Measurements from ENCODE around the gene SART3.
"Not testable (repeated sequence)": the region's sequence is repeated elsewhere in the genome, so short reads cannot be mapped to it uniquely, and the experiment has no call there.

SART3 gene

DNA sequence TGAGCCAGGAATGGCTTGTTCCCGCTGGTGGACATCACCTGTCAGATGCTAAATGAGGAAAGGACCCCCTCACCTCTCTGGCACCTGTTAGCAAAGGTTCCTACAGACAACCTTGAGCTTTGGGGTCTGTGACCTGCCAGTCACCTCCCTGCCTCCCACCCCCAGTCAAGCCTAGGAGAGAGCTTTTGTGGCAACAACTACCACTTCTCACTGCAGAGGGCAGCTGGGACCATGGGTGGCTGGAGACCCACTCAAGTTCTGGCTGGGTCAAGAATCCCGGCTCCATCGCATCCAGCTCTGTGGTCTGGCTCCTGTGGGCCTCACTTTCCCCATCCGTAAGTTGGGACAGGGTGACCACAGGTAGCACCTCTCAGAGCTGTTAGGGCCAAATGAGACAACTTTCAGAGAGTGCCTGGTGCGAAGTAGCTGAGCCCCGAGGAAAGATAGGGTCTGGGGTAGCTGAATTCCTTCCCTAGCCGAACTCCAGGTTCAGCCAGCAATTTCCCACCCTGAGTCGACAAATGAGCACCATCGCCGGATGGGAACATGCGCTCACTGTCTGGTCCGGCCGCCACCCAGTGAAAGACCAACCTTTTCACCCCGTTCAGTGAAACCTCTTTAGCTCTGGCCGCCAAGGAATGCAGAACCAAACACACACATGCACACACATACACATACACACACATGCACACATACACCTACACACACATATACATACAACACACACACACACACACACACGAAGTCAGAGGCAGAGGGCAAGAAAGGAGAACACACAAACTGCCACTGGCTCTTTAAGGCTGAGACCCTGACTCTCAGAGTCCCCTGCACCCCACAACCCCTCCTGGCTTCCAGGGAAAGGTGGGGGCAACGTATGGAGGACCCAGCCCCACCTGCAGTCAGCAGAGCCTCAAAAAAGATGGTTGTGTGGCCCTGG is 35.0 kb upstream of the SART3 start:
- H3K27ac ChIP-seq = no peak overlapping the region
- TF ChIP-seq, protein P1, sequence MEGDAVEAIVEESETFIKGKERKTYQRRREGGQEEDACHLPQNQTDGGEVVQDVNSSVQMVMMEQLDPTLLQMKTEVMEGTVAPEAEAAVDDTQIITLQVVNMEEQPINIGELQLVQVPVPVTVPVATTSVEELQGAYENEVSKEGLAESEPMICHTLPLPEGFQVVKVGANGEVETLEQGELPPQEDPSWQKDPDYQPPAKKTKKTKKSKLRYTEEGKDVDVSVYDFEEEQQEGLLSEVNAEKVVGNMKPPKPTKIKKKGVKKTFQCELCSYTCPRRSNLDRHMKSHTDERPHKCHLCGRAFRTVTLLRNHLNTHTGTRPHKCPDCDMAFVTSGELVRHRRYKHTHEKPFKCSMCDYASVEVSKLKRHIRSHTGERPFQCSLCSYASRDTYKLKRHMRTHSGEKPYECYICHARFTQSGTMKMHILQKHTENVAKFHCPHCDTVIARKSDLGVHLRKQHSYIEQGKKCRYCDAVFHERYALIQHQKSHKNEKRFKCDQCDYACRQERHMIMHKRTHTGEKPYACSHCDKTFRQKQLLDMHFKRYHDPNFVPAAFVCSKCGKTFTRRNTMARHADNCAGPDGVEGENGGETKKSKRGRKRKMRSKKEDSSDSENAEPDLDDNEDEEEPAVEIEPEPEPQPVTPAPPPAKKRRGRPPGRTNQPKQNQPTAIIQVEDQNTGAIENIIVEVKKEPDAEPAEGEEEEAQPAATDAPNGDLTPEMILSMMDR (conservative IDR thresholded peaks at IDR 0.05) = no peak
- no peak for TF ChIP-seq ZFX (IDR thresholded peaks at IDR 0.05)

DNA sequence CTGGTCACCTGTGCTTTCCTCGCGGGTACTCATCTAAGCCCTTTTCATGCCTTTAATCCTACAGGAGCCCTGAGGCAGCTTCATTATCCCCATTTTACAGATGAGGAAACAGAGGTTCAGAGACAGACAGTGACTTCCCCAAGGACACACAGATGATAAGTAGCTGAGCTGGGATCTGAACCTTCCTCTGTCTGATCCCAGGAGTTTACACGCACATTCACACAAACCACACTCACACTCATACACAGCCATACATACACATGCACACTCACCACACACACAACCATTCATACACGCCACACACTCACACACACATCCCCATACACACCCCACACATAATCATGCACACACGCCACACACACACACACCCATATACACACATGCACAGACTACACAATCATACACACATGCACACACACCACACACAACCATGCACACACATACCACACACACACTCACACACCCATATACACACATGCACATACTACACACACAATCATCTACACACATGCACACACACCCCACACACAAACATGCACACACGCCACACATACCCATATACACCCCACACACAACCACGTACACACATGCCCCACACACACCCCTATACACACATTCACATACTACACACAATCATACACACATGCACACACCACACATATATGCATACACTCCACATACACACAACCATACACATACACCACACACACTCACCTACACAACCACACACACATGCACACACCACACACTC is 34.2 kb upstream of the SART3 start:
- TF ChIP-seq, protein P1 (conservative IDR thresholded peaks at IDR 0.05) = no peak
- TF ChIP-seq ZFX (IDR thresholded peaks at IDR 0.05) = no peak
- no peak overlapping the region for H3K27ac ChIP-seq

DNA sequence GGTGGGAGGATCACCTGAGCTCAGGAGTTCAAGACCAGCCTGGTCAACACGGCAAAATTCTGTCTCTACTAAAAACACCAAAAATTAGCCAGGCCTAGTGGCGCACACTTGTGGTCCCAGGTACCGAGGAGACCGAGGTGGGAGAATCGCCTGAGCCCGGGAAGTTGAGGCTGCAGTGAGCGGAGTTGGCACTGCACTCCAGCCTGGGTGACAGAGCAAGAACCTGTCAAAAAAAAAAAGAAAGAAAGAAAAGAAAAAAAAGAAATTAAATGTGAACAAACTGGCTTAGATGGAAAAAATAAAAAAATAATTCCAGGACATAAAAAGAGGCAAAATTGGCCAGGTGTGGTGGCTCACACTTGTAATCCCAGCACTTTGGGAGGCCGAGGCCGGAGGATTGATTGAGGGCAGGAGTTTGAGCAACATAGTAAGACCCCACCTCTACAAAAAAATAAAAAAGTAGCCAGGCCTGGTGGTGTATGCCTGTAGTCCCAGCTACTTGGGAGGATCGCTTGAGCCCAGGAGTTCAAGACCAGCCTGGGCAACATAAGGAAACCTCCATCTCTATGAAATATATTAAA is 33.4 kb upstream of the SART3 start:
- H3K27ac ChIP-seq = no peak overlapping the region
- TF ChIP-seq, protein P1 (conservative IDR thresholded peaks at IDR 0.05) = no peak
- no peak for TF ChIP-seq ZFX (IDR thresholded peaks at IDR 0.05)

DNA sequence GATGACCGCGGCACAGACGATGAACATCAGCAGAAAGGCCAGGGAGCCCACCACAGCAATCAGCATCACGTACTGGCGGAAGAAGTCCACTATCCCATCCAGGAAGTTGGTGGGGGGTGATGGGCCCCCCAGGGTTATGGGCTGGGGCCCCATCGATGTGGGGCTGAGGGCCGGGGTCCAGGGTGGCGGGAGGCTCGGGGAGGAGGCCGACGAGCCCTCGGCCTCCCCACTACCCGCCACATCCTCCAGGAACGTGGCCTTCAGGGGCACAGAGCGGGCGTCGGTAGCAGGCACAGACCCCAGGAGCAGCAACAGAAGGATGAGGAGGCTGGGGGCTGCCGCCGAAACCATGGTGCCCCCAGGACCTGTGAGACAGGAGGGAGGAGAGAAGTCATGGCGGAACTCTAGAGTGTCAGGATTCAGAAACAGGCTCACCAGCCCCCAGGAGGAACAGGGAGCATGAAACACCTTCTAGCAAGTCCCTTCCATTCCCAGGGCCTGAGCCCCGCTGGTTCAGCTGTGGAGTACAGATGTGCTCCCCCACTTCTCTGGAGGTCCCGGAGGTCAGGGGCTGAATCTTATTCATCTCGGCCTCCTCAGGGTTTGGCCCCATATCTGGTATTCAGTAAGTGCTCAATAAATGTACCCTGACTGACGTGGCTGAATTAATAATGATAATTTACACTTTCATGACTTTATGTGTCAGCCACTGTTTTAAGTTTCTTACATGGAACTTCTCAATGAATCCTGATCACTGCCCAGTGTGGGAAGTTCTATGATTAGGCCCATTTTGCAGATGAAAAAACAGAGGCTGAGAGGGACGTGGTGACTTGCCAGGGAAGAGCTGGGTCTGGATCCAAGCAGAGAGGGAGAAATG is 31.3 kb upstream of the SART3 start:
- H3K27ac ChIP-seq = no peak overlapping the region
- TF ChIP-seq ZFX (IDR thresholded peaks at IDR 0.05) = no peak
- TF ChIP-seq, protein P1 (conservative IDR thresholded peaks at IDR 0.05) = no peak

DNA sequence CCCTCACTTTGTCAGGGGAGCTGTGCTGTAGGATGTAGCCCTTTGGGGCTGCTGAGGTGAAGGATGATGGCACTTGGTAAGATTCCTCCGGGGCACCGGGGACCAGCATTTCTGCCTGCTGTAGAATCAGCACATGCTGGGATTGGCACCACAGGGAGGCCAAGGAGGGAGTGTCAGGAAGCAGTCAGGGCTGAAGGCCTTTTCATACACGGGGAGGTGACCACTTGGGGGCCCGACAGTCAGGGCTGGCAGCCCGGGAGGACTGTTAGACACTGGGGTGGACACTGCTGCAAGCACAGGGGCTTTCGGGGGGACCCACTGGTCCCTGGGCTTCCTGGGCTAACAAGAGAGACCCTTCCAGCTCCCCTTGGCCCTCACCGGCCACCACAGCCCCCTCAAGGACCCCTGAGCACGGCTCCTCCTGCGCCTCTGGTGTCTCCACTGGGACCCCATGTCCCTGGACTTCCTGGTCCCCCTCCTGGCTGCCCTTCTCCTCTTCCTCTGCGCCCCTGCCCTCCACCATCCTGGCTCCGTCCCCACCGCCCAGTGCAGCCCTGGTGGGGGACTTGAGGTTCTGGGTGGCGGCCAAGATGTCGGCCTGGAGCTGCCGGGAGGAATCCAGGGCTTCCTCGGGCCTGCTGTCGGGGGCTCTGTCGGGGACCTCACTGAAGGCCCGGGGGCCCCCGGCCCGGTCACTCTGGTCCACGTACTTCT is 30.5 kb upstream of the SART3 start:
- H3K27ac ChIP-seq = no peak overlapping the region
- no peak for TF ChIP-seq ZFX (IDR thresholded peaks at IDR 0.05)
- TF ChIP-seq, protein P1 (conservative IDR thresholded peaks at IDR 0.05) = no peak

DNA sequence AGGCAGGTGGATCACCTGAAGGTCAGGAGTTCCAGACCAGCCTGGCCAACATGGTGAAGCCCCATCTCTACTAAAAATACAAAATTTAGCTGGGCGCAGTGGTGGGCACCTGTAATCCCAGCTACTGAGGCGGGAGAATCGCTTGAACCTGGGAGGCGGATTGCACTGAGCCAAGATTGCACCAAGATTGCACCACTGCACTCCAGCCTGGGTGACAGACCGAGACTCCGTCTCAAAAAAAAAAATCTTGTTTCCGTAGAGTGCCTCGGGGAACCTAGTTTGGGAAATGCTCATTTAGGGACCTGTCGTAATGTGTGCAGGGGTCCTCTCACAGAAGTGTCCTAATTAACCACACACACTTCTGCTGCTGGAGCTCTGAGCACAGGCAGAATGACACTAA is 29.5 kb upstream of the SART3 start:
- not testable (repeated sequence) for H3K27ac ChIP-seq

DNA sequence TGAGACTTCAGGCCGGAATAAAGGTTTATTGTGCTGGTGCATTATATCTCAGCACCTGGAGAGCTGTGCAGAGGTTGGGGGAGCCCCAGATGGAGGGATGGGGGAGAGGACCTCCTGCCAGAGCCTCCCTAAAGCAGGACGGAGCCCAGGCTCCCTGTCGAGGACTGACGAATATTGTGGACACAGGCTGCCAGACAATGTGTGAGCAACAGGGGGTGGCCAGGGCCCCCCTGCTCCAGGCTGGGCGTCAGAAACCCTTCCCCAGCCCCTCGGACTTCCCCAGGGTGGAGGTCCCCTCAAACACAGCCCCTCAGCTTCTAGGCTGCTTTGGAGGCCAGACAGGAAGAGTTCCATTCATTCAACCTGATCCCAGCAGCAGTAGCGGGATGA is 28.9 kb upstream of the SART3 start:
- TF ChIP-seq ZFX (IDR thresholded peaks at IDR 0.05) = no peak
- TF ChIP-seq, protein P1 (conservative IDR thresholded peaks at IDR 0.05) = no peak
- no peak overlapping the region for H3K27ac ChIP-seq

All from C4-2B (cell line).